ENCODE data around the gene HHATL. TPM values are rescaled to one million over a fixed set of nuclear protein-coding genes. Genes with fewer than 3 reads are reported as not detected.

The HHATL gene
- total RNA-seq, 2 experiments from 2014 or later, result not detected

- CTCF ChIA-PET (ENCODE audit: unreplicated experiment), result no interaction called here
- no peaks in the 10 kb centered on the region for H3K9me2 ChIP-seq (ENCODE audit: insufficient read depth, low read length)
- no peaks in the 10 kb centered on the region for H4K20me1 ChIP-seq (ENCODE audit: insufficient read depth, low read length)
- no peak for DNase-seq (ENCODE audit: low spot score)
- H3K4me3 ChIP-seq (ENCODE audit: low read depth, low read length, poor library complexity, severe bottlenecking), result no peak overlapping the region
- no peak overlapping the region for H3K4me2 ChIP-seq (ENCODE audit: low read length)
- no peak overlapping the region for H2AFZ ChIP-seq (ENCODE audit: low read length)
- H3K36me3 ChIP-seq (ENCODE audit: insufficient read depth, low read length), result no peaks in the 10 kb centered on the region
- POLR2A ChIA-PET, result no interaction called here
- H3K9me3 ChIP-seq (ENCODE audit: low read length), result no peaks in the 10 kb centered on the region
- no peak overlapping the region for H3K27ac ChIP-seq (ENCODE audit: low read depth, low read length, poor library complexity, severe bottlenecking)
- intact Hi-C loops (cut with micrococcal nuclease; ENCODE audit: unreplicated experiment), result no loop called here
- BruUV-seq (replicated peaks), result no TSS peak
- H3K79me2 ChIP-seq (ENCODE audit: insufficient read depth, low read depth, low read length), result no peaks in the 10 kb centered on the region
- TF ChIP-seq EZH2phosphoT487 (IDR thresholded peaks at IDR 0.05; ENCODE audit: borderline replicate concordance, low read depth, low read length) (no peak), CTCF (conservative IDR thresholded peaks at IDR 0.05; ENCODE audit: low read length) (no peak)
- H3K4me1 ChIP-seq (ENCODE audit: insufficient read depth, low read length, poor library complexity, severe bottlenecking), result no peaks in the 10 kb centered on the region
Measured at GRCh38 chr3:42690191-42690590, 12.4 kb downstream of the HHATL start.

GRCh38 chr3:42689421-42690014 is 13.1 kb downstream of the HHATL start:
- no peak overlapping the region for H3K4me2 ChIP-seq (ENCODE audit: low read length)
- H3K9me3 ChIP-seq (ENCODE audit: low read length), result no peaks in the 10 kb centered on the region
- CTCF ChIA-PET (ENCODE audit: unreplicated experiment), result interaction anchor here (0.6 kb wide), 1 partner anchor 491 kb away, joined by 3 read pairs; no protein-coding TSS in a partner anchor
- POLR2A ChIA-PET, result no interaction called here
- no peaks in the 10 kb centered on the region for H3K4me1 ChIP-seq (ENCODE audit: insufficient read depth, low read length, poor library complexity, severe bottlenecking)
- H3K4me3 ChIP-seq (ENCODE audit: low read depth, low read length, poor library complexity, severe bottlenecking), result no peak overlapping the region
- H4K20me1 ChIP-seq (ENCODE audit: insufficient read depth, low read length), result no peaks in the 10 kb centered on the region
- no peaks in the 10 kb centered on the region for H3K36me3 ChIP-seq (ENCODE audit: insufficient read depth, low read length)
- no peaks in the 10 kb centered on the region for H3K79me2 ChIP-seq (ENCODE audit: insufficient read depth, low read depth, low read length)
- no TSS peak for BruUV-seq (replicated peaks)
- no peak overlapping the region for H2AFZ ChIP-seq (ENCODE audit: low read length)
- no peak overlapping the region for H3K27ac ChIP-seq (ENCODE audit: low read depth, low read length, poor library complexity, severe bottlenecking)
- no peaks in the 10 kb centered on the region for H3K9me2 ChIP-seq (ENCODE audit: insufficient read depth, low read length)
- intact Hi-C loops (cut with micrococcal nuclease; ENCODE audit: unreplicated experiment), result no loop called here
- DNase-seq (ENCODE audit: low spot score), result no peak
- TF ChIP-seq EZH2phosphoT487 (IDR thresholded peaks at IDR 0.05; ENCODE audit: borderline replicate concordance, low read depth, low read length), result no peak
- no peak for TF ChIP-seq CTCF (conservative IDR thresholded peaks at IDR 0.05; ENCODE audit: low read length)
